GM19023 (cell line): Measurements from ENCODE around the gene TMEM139.
A peak's percentile ranks its signal among the peaks of the same experiment; 100 is the strongest.

Experiments
- ATAC-seq: cut with Tn5 transposase; IDR thresholded peaks from one replicate; pipeline ENCODE4 v1.9.1; 2021; ENCODE audit warnings: mild to moderate bottlenecking, moderate library complexity; ENCODE audit not compliant: unreplicated experiment

The TMEM139 gene

DNA sequence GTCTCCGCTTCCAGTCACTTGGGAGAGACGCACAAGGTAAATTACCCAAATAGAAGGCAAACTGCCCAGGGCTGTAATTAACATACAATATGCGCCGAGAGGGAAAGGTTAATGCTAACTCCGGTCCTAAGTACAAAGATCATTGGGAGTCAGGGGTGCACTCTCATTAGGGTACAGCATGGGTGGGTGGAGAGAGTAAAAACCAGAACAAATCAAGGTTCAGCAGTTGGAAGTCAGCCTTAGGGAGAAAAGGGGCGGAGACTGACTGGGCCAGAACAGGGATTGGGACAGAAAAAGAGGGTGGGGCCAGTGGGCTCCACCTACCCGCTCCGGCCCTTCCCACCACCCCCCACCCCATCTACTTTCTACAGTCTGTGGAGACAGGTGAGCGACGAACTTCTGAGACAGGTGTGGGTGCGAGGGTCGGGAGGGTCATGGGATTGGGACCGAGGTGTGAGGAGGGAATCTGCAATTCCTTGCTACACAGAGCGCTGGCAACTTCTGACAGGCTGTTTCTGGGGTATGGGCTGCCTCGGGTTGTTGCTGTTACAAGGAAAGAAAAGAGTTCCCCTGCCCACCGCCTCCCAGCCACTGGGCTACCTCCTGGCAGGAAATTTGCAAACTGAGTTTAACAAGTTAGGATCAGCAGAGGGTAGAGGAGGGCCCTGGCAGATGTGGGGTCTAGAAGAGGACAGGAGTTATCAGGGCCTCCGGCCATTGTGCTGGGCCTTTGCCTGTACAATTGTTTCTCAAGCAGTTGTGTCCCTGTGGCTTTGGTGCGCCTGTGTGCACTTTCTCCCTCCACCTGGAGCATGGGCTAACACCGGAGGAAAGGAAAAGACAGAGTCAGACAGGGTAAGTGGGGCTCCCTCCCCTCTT is at the start of gene TMEM139:
TMEM139 (plus strand) TSS at position 368 of the 879 bp plus-strand sequence. CDS start 1,000 bp downstream, outside the sequence.
- ATAC-seq = no peak

DNA sequence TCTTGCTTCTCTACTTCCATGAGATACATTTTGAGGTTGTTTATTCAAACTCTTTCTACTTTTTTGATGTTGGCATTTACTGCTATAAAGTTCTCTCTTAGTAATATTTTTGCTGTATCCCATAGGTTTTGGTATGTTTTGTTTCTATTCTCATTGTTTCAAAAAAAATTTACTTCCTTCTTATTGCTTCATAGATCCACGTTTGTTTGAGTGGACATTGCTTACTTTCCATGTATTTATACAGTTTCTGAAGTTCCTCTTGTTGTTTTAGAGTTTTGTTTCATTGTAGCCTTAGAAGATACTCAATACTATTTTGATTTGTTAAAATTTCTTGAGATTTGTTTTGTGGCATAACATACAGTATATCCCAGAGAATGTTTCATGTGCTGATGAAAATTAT is 49.2 kb upstream of the TMEM139 start:
- ATAC-seq = no peak

DNA sequence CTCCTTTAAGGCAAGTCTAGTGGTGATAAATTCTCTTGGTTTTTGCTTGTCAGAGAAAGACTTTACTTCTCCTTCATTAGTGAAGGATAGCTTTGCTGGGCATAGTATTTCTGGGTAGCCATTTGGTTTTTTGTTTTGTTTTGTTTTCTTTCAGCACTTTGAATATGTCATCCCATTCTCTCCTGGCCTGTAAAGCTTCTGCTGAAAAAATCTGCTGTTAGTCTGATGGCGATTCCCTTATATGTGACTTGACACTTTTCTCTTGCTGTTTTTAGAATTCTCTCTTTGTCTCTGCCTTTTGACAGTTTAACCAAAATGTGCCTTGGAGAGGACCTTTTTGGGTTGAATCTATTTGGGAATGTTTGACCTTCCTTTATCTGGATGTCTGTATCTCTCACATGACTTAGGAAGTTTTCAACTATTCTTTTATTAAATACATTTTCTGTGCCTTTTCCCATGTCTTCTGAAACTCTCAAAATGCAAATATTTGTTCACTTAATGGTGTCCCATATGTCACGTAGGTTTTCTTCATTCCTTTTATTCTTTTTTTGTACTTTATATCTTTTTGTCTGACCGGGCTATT is 48.3 kb upstream of the TMEM139 start:
- no peak for ATAC-seq

DNA sequence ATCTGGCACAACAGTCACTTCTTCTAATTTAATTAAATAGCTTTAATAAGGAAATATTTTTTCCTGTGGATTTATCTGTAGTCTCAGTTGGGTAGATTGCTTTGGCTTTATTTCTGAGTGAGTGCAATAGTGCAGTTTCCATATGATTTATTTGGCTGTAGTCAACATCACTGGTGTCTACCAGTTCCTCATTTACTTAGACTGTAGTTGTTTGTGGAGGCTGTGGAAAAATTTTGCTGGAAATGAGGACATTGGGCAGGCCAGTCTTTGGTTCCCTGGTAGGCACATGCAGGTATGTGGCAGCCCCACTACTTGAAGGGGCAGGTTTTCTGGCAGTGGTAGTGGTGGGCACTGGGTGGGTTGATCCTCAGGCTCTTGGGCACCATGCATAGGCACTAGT is 47.4 kb upstream of the TMEM139 start:
- no peak for ATAC-seq

DNA sequence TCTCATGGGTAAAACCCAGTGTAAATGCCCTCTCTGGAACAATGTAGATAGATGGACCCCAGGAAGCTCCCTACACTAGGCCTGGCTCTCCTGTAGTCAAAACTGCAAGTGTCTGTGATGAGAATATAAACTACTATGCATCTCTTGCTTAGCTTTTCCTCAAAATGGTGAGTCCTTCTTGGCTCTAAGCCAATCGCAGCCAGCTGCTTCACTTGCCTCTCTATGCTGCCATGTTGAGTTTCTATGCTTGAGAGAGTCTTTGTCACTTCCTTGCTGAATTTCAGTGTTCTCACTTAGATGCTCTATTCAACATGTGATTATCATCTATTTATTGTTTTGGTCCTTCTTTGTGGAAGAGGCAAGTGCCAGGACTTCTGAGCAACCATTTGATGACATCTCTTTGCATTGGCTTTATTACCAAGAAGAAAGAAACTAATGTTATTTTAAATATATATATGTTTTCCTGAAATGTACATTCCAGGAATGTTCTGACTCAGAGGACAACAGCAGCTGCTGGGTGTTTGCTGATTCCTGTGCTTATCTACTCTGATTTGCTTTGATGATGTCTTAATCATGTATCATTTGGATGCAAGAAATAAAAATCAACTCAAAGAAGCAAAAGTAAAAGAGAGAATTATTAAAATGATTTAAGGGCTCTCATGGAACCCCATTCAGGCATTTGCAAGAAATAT is 46.3 kb upstream of the TMEM139 start:
- ATAC-seq = no peak

DNA sequence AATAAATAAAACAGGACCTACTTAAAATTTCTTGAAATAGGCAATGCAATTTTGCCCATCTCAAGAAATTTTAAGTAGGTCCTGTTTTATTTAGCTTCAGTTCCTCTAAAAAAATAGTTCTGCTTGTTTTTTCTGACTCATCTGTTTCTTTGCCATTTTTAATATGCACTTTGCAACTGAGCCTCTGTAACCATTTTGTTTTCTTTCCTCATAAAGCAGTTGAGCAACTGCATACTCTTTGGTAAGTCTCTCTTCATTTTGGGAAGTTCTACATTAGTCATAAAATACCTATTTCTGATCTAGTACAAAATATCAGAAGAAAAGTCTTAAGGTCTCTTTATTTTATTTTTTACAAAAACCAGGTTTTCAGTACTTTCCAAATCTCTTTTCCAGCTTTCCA is 44.9 kb upstream of the TMEM139 start:
- no peak for ATAC-seq

DNA sequence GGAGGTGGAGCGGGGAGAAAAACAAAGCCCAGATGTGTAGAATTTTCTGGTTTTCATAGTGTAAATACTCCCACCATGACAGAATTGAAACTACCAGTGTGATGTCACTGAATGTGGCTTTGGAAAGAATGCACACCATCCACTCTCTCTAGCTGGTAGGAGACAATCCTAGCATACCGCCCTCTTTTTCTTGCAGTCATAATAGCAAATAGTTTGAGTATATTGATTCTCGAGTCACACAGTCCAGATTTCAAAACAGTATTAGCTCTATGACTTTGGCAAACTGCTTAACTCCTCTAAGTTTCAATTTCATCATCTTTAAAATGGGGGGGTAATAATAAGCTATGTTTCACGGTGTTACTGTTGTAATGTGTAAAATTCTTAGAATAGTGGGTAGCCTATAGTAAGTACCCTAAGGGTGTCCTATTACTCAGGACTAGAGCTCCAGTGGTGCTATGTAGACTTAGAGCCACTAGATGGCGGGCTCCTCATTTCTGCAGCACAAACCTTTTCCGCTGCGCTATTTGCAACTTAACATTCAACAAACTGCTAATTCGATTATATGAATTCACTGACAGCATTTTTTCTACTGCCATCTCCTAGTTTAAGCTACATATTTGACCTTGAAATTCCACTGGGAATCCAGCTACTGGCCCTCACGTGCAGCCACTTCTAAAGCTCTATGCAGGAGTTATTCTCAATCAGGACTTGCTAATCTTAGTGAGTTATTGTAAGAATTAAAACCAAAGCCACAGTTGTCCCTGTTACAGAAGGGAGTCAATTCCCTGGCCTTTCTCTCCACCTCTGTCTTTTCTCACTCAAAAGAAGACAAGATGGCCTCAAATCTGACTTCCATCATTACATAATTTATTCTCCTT is 44.2 kb upstream of the TMEM139 start:
- ATAC-seq = peak; percentile 95

DNA sequence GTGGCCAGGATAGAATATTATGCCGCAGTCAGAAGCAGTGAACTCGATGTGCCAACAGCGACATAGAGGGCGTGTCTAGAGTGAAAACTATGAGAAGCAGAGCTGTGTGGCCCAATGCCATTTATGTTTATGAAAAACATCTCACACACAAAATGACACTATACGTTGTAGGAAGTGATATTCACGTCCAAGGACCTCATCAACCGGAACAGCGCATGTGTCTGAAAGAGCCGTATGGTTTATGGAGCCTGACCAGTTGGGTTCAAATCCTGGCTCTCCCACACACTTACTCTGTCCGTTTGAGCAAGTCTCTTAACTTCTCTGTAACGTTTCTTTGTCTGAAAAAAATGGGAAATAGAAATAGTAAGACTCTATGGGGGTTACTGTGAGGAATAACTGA is 42.5 kb upstream of the TMEM139 start:
- no peak for ATAC-seq

DNA sequence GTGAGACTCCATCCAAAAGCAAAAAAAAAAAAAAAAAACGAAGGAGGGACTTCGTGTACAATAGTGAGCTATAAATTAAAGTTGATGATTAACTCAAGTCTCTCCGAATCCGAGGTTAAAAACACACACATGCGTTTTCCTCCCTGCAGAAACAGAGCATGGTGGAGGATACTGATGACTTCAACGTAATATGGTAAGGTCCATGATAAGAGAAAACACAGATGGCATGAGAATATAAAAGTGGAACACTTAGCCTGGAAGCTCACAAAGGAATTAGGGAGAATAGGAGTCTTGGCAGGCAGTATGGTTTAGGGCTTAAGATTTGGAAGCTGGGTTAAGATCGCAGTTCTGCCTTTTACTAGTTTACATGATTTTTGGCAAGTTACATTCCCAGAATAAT is 41.6 kb upstream of the TMEM139 start:
- ATAC-seq = no peak

DNA sequence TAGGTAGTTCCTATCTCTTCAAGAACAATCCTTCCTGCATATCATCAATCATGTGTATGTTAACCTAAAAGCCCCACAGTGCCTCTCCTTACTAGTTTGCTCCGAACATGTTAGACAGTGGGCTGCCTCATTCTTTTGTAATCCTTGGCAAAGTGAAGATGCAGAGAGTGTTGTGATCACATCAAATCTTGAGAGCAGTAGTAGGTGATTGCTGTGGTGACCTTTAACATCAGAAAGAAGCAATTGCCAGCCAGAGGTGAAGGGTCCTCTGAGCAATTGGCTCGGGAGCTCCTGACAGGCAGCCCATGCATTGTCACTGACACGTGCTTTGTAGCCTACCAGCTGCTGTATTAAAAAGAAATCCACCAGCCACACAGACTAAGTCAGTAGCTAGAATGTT is 41.1 kb upstream of the TMEM139 start:
- ATAC-seq = no peak

DNA sequence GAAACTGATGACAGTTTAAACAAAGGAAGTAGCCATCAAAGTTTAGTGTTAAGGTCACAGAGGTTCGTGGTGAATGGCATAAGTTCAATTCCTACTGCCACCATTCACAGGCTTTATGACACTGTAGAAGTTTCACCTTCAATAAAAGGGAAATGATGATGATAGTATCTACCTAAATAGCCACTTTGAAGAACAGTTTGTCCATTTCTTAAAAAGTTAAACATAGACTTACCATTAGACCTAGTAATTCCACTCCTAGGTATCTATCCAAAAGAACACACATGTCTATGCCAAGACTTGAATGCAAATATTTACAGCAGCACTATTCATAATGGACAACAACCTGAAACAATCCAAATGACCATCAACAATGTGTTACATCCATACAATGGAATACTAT is 40.4 kb upstream of the TMEM139 start:
- no peak for ATAC-seq

DNA sequence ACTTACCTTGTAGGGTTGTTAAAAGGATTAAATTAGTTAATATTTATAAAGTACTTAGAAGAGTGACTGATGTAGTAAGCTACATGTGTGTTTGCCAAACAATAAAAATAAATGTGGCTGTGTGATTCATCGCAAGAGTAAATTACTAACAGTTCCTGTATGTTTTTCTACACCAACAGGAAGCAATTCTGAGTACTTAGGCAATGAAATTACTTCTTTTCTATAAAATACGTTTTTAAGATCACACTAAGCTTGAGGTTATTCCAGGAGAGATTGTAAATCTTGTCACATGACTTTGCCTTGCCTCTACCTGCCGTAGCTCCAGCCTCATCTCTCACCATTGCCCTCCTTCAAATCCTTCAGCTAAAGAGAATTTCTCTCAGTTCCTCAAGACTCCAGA is 39.6 kb upstream of the TMEM139 start:
- ATAC-seq = no peak

DNA sequence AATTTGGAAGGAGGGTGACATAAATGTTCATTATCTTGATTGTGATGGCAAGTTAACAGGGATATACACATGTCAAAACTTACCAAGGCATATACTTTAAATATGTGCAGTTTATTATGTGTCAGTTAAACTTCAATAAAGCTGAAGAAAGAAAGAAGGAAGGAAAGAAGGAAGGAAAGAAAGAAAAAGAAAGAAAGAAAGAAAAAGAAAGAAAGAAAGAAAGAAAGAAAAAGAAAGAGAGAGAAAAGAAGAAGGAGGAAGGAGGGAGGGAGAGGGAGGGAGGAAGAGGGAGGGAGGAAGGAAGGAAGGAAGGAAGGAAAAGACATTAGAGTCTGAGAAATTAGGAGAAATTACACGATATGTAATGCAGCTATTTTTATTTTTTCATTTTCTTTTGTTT is 37.4 kb upstream of the TMEM139 start:
- ATAC-seq = no peak

DNA sequence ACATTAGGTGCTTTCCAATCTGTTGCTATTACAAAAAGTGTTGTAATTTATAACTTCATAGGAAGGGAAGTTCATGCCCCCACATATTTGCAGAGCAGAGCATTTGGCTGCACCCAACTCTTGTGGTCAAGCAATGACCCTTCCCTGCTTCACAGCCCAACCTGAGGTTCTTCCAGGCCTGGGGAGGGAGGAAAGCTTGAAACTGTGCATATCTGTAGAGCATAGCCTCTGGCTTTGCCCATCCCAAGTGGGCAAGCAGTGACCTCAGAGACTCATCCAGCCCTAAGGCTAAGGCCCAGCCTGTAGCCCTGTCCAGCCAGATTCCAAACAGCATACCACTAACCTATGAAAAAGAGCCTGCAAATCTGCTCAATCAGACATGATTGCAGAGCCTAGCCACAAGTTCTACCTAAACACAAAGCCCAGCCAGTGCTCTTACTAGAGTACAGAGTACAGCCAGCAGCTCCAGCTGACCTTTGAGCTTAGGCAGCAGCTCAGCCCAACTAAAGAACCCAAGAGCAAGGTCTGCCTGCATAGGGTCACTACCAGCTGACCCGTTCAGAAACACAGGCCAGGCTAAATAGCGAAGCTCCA is 35.9 kb upstream of the TMEM139 start:
- no peak for ATAC-seq

DNA sequence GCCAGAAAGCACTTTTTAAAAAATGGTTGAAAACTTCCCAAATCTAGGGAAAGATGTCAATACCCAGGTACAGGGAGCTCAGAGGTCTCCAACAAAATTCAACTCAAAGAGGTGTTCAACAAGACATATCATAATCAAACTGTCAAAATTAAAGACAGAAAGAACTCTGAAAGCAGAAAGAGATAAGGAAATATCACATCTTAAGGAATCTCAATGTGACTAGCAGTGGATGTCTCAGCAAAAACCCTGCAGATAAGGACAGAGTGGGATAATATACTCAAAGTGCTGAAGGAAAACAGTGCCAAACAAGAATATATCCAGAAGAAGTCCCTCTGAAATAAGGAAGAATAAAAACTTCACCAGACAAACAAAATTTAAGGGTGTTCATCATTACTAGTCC is 34.6 kb upstream of the TMEM139 start:
- no peak for ATAC-seq

DNA sequence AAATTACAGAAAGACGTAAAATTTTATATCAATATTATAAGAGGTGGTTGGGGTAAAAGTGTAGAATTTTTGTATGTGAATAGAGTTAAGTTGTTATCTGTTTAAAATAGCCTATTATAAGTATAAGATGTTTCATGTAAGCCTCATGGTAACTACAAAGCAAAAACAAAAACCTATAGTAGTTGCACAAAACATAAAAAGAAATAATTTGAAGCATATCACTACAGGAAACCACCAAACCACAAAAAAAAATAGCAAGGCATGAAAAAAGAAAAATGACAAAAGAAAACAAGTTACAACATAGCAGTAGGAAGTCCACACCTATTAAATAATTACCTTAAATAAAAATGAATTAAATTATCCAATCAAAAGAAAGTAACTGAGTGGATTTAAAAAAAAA is 33.9 kb upstream of the TMEM139 start:
- no peak for ATAC-seq

DNA sequence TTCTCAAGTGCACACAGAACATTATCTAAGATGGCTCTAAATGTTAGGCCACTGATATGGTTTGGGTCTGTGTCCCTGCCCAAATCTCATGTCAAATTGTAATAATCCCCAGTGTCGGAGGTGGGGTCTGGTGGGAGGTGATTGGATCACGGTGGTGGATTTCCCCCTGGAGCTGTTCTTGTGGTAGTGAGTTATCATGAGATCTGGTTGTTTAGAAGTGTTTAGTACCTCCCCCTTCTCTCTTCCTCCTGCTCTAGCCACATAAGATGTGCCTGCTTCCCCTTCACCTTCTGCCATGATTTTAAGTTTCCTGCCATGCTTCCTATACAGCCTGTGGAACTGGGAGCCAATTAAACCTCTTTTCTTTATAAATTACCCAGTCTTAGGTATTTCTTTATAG is 32.8 kb upstream of the TMEM139 start:
- ATAC-seq = no peak

DNA sequence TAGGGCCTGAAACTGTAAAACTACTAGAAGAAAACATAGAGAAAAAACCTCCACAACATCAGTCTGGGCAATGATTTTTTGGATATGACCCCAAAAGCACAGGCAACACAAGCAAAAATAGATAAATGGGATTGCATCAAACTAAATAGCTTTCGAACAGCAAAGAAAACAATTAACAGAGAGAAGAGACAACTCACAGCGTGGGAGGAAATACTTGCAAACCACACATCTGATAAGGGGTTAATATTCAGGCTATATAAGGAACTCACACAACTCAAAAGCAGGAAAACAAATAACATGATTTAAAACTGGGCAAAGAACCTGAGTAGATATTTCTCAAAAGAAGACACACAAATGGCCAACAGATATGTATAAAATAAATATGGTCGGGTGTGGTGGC is 29.2 kb upstream of the TMEM139 start:
- no peak for ATAC-seq

DNA sequence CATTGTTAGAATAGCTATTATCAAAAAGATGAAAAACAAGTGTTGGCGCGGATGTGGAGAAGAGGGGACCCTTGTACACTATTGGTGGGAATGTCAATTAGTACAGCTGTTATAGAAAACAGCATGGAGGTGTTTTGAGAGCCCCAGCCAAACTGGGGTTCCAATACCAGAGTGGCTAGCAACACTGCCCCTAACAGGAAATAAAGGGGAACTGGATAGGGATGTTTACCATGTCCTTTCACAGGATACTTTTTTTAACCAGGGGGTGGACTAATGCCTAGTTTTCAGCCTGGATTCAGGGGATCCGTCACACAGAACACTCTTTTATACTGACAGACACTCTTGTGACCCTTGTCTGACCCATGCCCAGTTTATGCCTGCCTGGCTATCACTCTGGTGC is 28.4 kb upstream of the TMEM139 start:
- ATAC-seq = no peak

DNA sequence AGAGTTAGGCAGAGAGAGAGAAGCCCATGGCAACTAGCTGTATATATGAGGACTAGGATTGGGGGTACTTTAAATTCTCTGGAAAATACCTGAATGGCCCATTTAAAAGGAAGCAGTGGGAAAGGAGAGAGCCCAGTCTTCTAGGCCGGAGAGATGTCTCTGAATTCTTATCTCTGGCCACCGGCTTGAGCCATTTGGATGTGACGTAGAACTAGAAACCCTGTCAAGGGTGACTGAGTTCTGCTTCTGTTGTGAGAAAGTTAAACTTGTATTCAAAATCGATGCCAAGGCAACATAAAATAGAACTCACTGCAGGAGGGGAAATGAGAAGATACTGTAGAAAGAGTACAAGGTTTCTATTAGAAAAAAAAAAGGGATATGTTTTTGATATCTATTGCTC is 27.8 kb upstream of the TMEM139 start:
- peak; percentile 68 for ATAC-seq

DNA sequence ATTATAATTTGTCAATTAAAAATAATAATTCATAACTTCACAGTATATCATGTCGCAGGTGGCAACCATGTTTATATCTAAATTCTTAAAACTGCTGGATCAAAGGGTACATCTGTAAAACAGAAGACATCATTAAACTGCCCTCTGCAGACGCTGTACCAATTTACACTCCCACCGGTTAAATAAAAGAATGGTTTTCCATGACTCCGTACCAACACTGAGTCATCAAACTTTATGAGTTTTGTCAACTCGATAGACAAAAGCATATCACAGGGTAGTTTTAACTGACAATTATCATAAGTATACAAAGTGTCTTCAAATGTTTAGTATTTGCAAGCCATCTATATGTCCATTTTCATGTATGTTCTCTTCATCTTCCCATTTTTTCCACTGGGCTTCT is 27.3 kb upstream of the TMEM139 start:
- ATAC-seq = no peak
